GM21786 (cell line): Measurements from ENCODE around the gene PARD3.
"Not testable (repeated sequence)": the region's sequence is repeated elsewhere in the genome, so short reads cannot be mapped to it uniquely, and the experiment has no call there.

ENCODE experiments used
- ATAC-seq: cut with Tn5 transposase; IDR thresholded peaks from one replicate; pipeline ENCODE4 v1.9.1; 2021; ENCODE audit not compliant: unreplicated experiment

The PARD3 gene

GRCh38 chr10:34475274-34475646 lies 339.8 kb downstream of the PARD3 start:
- ATAC-seq = no peak

GRCh38 chr10:34474555-34475273 lies 340.4 kb downstream of the PARD3 start:
- ATAC-seq = no peak

GRCh38 chr10:34474009-34474376 lies 341.1 kb downstream of the PARD3 start:
- ATAC-seq = no peak

- ATAC-seq = no peak
Observed at GRCh38 chr10:34473174-34474008, 341.7 kb downstream of the PARD3 start.

GRCh38 chr10:34470307-34470706 lies 344.8 kb downstream of the PARD3 start:
- ATAC-seq = no peak

- no peak for ATAC-seq
Observed at GRCh38 chr10:34469446-34469845, 345.6 kb downstream of the PARD3 start.

- no peak for ATAC-seq
Observed at GRCh38 chr10:34467902-34468301, 347.2 kb downstream of the PARD3 start.

- ATAC-seq = no peak
Observed at GRCh38 chr10:34467364-34467763, 347.7 kb downstream of the PARD3 start.

GRCh38 chr10:34465678-34466077 lies 349.4 kb downstream of the PARD3 start:
- no peak for ATAC-seq

- no peak for ATAC-seq
Observed at GRCh38 chr10:34464591-34464990, 350.5 kb downstream of the PARD3 start.

- ATAC-seq = no peak
Observed at GRCh38 chr10:34464000-34464399, 351.1 kb downstream of the PARD3 start.

GRCh38 chr10:34462993-34463392 lies 352.1 kb downstream of the PARD3 start:
- no peak for ATAC-seq

- ATAC-seq = no peak
Observed at GRCh38 chr10:34462056-34462455, 353.0 kb downstream of the PARD3 start.

- ATAC-seq = no peak
Observed at GRCh38 chr10:34454590-34455261, 360.4 kb downstream of the PARD3 start.

- ATAC-seq = no peak
Observed at GRCh38 chr10:34449836-34450235, 365.3 kb downstream of the PARD3 start.

- ATAC-seq = no peak
Observed at GRCh38 chr10:34446049-34446448, 369.0 kb downstream of the PARD3 start.

- no peak for ATAC-seq
Observed at GRCh38 chr10:34444223-34445183, 370.6 kb downstream of the PARD3 start.

GRCh38 chr10:34439386-34439785 lies 375.7 kb downstream of the PARD3 start:
- ATAC-seq = not testable (repeated sequence)

GRCh38 chr10:34438741-34439140 lies 376.4 kb downstream of the PARD3 start:
- ATAC-seq = no peak

GRCh38 chr10:34437906-34438305 lies 377.2 kb downstream of the PARD3 start:
- no peak for ATAC-seq

- no peak for ATAC-seq
Observed at GRCh38 chr10:34434119-34434594, 380.9 kb downstream of the PARD3 start.
